Kidney (tissue), 14 donors: ENCODE results near the gene EMC9. TPM values are rescaled to one million over a fixed set of nuclear protein-coding genes. Genes with fewer than 3 reads are reported as not detected.

Experiments used
- DNase-seq, 5 donors: peaks; one replicate each; pipeline ENCODE4 v3.0.0-alpha.2; 2013 to 2020
- FAIRE-seq: peaks from 2 replicates; lab custom pipeline; 2012; peaks lifted over from hg19 to GRCh38; lab: Jason Lieb, UNC
- H3K27ac ChIP-seq, 2 donors: one replicate each; pipeline ENCODE4 v1.7.0; 2013; ENCODE audit warnings: low read depth in 2 of 2, low read length in 2 of 2, inconsistent platforms in 1 of 2
- H3K27me3 ChIP-seq: one replicate; pipeline ENCODE4 v1.7.1; 2013; ENCODE audit warnings: low read length, inconsistent platforms; ENCODE audit not compliant: control insufficient read depth, insufficient read depth
- H3K36me3 ChIP-seq, 3 donors: one replicate each; pipeline versions ENCODE4 v1.7.0 to v1.7.1; 2013; ENCODE audit warnings: low read length in 3 of 3, control low read depth in 1 of 3, inconsistent platforms in 1 of 3; ENCODE audit not compliant: insufficient read depth in 3 of 3, control insufficient read depth in 2 of 3
- H3K4me1 ChIP-seq, 3 donors: one replicate each; pipeline versions ENCODE4 v1.7.0 to v1.7.1; 2013; ENCODE audit warnings: low read length in 3 of 3, inconsistent platforms in 1 of 3, low read depth in 1 of 3; ENCODE audit not compliant: control insufficient read depth in 2 of 3, insufficient read depth in 2 of 3
- H3K4me3 ChIP-seq, 3 donors: one replicate each; pipeline versions ENCODE4 v1.7.0 to v1.8.1; 2013; ENCODE audit warnings: low read length in 3 of 3, control low read depth in 1 of 3, inconsistent platforms in 1 of 3
- H3K9ac ChIP-seq, 3 donors: one replicate each; pipeline versions ENCODE4 v1.7.0 to v1.7.1; 2013; ENCODE audit warnings: low read length in 3 of 3, control low read depth in 1 of 3, inconsistent platforms in 1 of 3
- H3K9me3 ChIP-seq, 3 donors: one replicate each; pipeline versions ENCODE4 v1.7.0 to v1.7.1; 2013; ENCODE audit warnings: low read length in 3 of 3, control low read depth in 1 of 3, inconsistent platforms in 1 of 3; ENCODE audit not compliant: control insufficient read depth in 2 of 3, insufficient read depth in 1 of 3
- intact Hi-C: fragments of 100-400 bp; cut with DNase I; formaldehyde crosslinking; loops from one replicate; pipeline ENCODE4 v1.11.1; 2022
- polyA plus RNA-seq: library from polyadenylated mRNA; stranded (reverse); fragments of 350-450 nt; fragmentation: Illumina TruSeq; extraction: RNeasy Lipid Tissue Mini Kit (QIAGEN cat#74804); gene quantifications from one replicate; pipeline ENCODE4 v1.2.3, GENCODE V29; 2014; ENCODE audit warnings: low read depth, low replicate concordance; ENCODE audit not compliant: insufficient read depth
- total RNA-seq: library from RNA; stranded (reverse); fragmentation: NEBNext Ultra II Directional; extraction: Animal tissue kit (Norgen Biotek cat#: 25700); gene quantifications from one replicate; pipeline ENCODE4 v1.2.1, GENCODE V29; 2021
- TF ChIP-seq, protein P1 (sequence below): IDR thresholded peaks from 3 replicates; pipeline ENCODE4 v1.5.1; 2012; ENCODE audit warnings: mild to moderate bottlenecking, moderate library complexity, borderline replicate concordance; ENCODE audit not compliant: insufficient read depth; ENCODE audit errors: extremely low read depth
- donor health status: control.
- donor health status: control.
- donor health status: control.
- donor health status: control.
- donor health status: control.
- donor health status: DM: yes; HTN: yes; CAD: no.
- donor health status: Normal renal cell carcinoma (clear cell type).

Gene EMC9
- total and polyA plus RNA-seq, 2 donors from 2014 or later: 22.1 to 62.5 TPM

DNA sequence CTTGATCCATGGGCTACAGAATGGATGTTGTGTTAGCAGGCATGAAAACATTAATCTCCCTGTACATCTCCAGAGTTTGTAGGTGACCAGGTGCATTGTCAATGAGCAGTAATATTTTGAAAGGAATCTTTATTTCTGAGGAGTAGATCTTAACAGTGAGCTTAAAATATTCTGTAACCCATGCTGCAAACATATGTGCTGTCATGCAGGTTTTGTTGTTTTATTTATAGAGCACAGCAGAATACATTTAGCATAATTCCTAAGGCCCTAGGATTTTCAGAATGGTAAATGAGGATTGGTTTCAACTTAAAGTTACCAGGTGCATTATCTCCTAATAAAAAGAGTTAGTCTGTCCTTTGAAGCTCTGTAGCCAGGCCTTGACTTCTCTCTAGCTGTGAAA lies 14.5 kb downstream of the EMC9 start:
- no peaks in the 10 kb centered on the region for H3K27me3 ChIP-seq
- FAIRE-seq: no peak
- no peak overlapping the region for H3K4me3 ChIP-seq
- H3K27ac ChIP-seq: no peak overlapping the region
- H3K4me1 ChIP-seq: peaks cover 0 to 10% (median 9%) of the 10 kb centered on the region in 3 donors
- intact Hi-C loops: no loop called here
- TF ChIP-seq, protein P1, sequence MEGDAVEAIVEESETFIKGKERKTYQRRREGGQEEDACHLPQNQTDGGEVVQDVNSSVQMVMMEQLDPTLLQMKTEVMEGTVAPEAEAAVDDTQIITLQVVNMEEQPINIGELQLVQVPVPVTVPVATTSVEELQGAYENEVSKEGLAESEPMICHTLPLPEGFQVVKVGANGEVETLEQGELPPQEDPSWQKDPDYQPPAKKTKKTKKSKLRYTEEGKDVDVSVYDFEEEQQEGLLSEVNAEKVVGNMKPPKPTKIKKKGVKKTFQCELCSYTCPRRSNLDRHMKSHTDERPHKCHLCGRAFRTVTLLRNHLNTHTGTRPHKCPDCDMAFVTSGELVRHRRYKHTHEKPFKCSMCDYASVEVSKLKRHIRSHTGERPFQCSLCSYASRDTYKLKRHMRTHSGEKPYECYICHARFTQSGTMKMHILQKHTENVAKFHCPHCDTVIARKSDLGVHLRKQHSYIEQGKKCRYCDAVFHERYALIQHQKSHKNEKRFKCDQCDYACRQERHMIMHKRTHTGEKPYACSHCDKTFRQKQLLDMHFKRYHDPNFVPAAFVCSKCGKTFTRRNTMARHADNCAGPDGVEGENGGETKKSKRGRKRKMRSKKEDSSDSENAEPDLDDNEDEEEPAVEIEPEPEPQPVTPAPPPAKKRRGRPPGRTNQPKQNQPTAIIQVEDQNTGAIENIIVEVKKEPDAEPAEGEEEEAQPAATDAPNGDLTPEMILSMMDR: no peak
- peaks cover 0 to 17% (median 13%) of the 10 kb centered on the region in 3 donors for H3K36me3 ChIP-seq
- no peaks in the 10 kb centered on the region for H3K9me3 ChIP-seq
- no peak for DNase-seq
- H3K9ac ChIP-seq: no peak overlapping the region

GRCh38 chr14:24123424-24124417 lies 17.7 kb downstream of the EMC9 start:
- H3K36me3 ChIP-seq: peaks cover 7 to 44% (median 36%) of the 10 kb centered on the region in 3 donors

DNA sequence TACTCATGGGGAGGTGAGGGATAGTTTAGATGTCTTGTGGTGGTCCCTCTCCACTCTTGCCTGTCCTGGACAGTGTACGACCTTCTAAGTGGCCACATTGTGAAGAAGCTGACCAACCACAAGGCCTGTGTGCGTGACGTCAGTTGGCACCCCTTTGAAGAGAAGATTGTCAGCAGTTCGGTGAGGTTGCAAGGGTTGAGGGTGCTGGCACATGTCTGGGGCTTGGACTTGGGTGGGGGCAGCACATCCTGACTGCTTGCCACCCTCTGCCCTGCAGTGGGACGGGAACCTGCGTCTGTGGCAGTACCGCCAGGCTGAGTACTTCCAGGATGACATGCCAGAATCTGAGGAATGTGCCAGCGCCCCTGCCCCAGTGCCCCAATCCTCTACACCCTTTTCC lies 18.5 kb downstream of the EMC9 start:
- H3K9ac ChIP-seq: no peak overlapping the region
- FAIRE-seq (no peak), DNase-seq (no peak)
- H3K27me3 ChIP-seq: no peaks in the 10 kb centered on the region
- H3K36me3 ChIP-seq: peaks cover 9 to 52% (median 44%) of the 10 kb centered on the region in 3 donors
- TF ChIP-seq, protein P1: no peak
- intact Hi-C loops: no loop called here
- H3K4me1 ChIP-seq: no peaks in the 10 kb centered on the region
- no peaks in the 10 kb centered on the region for H3K9me3 ChIP-seq
- H3K4me3 ChIP-seq: no peak overlapping the region
- no peak overlapping the region for H3K27ac ChIP-seq

More at GRCh38 chr14:24123424-24124417, 17.7 kb downstream of the EMC9 start:
- FAIRE-seq: no peak
- intact Hi-C loops: no loop called here
- TF ChIP-seq, protein P1: no peak
- DNase-seq: no peak
- no peak overlapping the region for H3K9ac ChIP-seq
- H3K9me3 ChIP-seq: no peaks in the 10 kb centered on the region
- no peak overlapping the region for H3K4me3 ChIP-seq
- no peak overlapping the region for H3K27ac ChIP-seq
- H3K4me1 ChIP-seq: no peaks in the 10 kb centered on the region
- H3K27me3 ChIP-seq: no peaks in the 10 kb centered on the region
